ENCODE data around the gene TYW3. TPM values are rescaled to one million over a fixed set of nuclear protein-coding genes. Genes with fewer than 3 reads are reported as not detected.
"Not testable (repeated sequence)": the region's sequence is repeated elsewhere in the genome, so short reads cannot be mapped to it uniquely, and the experiment has no call there.

The TYW3 gene
- total and polyA plus RNA-seq, 3 donors from 2014 or later, result 12.7 to 15.4 (median 15.4) TPM

DNA sequence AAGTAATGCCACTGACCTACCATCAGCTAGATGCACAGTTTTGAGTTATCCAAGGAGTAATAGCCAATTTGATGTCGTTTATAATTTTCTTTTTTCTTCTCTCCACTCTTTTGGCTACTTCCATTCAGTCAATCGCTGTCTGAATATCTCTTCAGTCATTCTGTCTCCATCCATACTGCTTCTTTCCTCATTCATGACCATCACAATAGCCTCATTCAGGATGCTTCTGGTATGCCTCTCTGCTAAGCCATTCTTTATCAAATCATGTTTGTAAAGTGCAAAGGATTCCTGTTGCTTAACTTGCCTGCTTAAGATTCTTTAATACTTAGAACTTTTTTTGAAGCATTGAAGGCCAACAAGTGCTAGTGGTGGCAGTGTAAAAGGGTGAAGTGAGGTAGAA, 20.2 kb downstream of the TYW3 start:
- intact Hi-C loops (cut with DNase I; ENCODE audit: low total_unique reads), result no loop called here
- Histone ChIP-seq H3K4me1 (no peaks in the 10 kb centered on the region), H3K9me3 (no peaks in the 10 kb centered on the region), H3K36me3 (ENCODE audit: low read depth, missing control alignments) (no peaks in the 10 kb centered on the region), H3K27me3 (no peaks in the 10 kb centered on the region), H3K4me3 (no peak overlapping the region), H3K27ac (no peak overlapping the region)
- WGBS, 2 donors, result 71 to 89% methylated on average over 2 of the region's 2 CpGs
- DNase-seq, result no peak
- TF ChIP-seq POLR2A (IDR thresholded peaks at IDR 0.05), result no peak
- TF ChIP-seq CTCF (IDR thresholded peaks at IDR 0.05), result no peak

DNA sequence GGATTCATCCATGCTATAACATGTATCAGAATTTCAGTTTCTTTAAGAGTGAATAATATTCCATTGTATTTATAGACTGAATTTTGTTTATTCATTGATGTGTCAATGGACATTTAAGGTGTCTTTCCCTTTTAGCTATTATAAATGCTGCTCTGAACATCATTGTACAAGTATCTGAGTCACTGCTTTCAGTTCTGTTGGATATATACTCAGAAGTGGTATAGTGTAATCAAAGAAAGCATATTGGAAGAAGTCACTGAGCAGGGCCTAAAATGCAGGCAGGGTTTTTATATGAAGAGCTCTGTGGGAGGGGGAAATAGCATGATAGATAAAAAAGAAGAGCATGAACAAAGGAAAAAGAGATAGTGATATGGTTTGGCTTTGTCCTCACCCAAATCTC, 22.5 kb downstream of the TYW3 start:
- H3K36me3 ChIP-seq (ENCODE audit: low read depth, missing control alignments), result no peaks in the 10 kb centered on the region
- no peak for DNase-seq
- H3K4me3 ChIP-seq, result no peak overlapping the region
- H3K9me3 ChIP-seq, result no peaks in the 10 kb centered on the region
- no peaks in the 10 kb centered on the region for H3K4me1 ChIP-seq
- intact Hi-C loops (cut with DNase I; ENCODE audit: low total_unique reads), result no loop called here
- H3K27me3 ChIP-seq, result no peaks in the 10 kb centered on the region
- H3K27ac ChIP-seq, result no peak overlapping the region
- TF ChIP-seq POLR2A (IDR thresholded peaks at IDR 0.05), result no peak
- no peak for TF ChIP-seq CTCF (IDR thresholded peaks at IDR 0.05)

GRCh38 chr1:74756650-74757049, 23.7 kb downstream of the TYW3 start:
- H3K4me1 ChIP-seq; H3K36me3 ChIP-seq (ENCODE audit: low read depth, missing control alignments); DNase-seq; H3K4me3 ChIP-seq; H3K27ac ChIP-seq; intact Hi-C loops (cut with DNase I; ENCODE audit: low total_unique reads); H3K27me3 ChIP-seq; H3K9me3 ChIP-seq: not testable (repeated sequence)
- 96% methylated on average over 2 of the region's 2 CpGs for WGBS, 2 donors

DNA sequence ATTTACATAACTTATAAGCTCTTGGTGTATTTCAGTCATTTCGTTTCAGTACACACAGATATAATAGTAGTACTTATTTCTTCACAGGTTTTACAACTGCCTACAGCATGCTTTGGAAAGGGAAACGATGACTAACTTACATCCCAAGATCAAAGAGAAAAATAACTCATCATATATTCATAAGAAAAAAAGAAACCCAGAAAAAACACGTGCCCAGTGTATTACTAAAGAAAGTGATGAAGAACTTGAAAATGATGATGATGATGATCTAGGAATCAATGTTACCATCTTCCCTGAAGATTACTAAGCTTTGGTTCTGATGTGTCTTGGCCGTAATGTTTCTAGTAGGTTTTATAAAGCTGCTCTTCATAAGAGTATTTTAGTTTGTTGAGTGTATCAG, 30.9 kb downstream of the TYW3 start:
- Histone ChIP-seq H3K9me3 (no peaks in the 10 kb centered on the region), H3K4me3 (no peak overlapping the region), H3K36me3 (ENCODE audit: low read depth, missing control alignments) (no peaks in the 10 kb centered on the region), H3K27ac (no peak overlapping the region), H3K4me1 (no peaks in the 10 kb centered on the region), H3K27me3 (no peaks in the 10 kb centered on the region)
- intact Hi-C loops (cut with DNase I; ENCODE audit: low total_unique reads), result no loop called here
- TF ChIP-seq CTCF (IDR thresholded peaks at IDR 0.05), result no peak
- TF ChIP-seq POLR2A (IDR thresholded peaks at IDR 0.05), result no peak
- 87 to 89% methylated on average over 4 of the region's 4 CpGs for WGBS, 2 donors
- DNase-seq, result no peak

DNA sequence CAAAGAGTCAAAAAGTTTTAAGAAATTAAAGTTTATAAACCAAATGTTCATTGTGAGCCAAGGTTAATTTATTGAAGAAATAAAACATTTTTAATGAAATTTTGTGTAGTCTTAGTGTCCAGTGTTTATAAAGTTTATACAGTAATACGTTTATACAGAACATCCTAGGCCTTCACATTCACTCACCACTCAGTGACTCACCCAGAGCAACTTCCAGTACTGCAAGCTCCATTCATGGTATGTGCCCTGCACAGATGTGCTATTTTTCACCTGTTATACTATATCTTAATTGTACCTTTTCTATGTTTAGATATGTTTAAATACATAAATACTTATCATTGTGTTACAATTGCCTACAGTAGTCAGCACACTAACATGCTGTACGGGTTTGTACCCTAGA, 33.6 kb downstream of the TYW3 start:
- TF ChIP-seq POLR2A (IDR thresholded peaks at IDR 0.05) (no peak), CTCF (IDR thresholded peaks at IDR 0.05) (no peak)
- H3K4me3 ChIP-seq, result no peak overlapping the region
- H3K9me3 ChIP-seq, result no peaks in the 10 kb centered on the region
- no peaks in the 10 kb centered on the region for H3K27me3 ChIP-seq
- WGBS, 2 donors, result 79 to 92% methylated on average over 2 of the region's 2 CpGs
- intact Hi-C loops (cut with DNase I; ENCODE audit: low total_unique reads), result no loop called here
- H3K36me3 ChIP-seq (ENCODE audit: low read depth, missing control alignments), result no peaks in the 10 kb centered on the region
- no peaks in the 10 kb centered on the region for H3K4me1 ChIP-seq
- no peak for DNase-seq
- no peak overlapping the region for H3K27ac ChIP-seq
